ENCODE measurements around the gene HMX1.

Gene HMX1

GRCh38 chr4:8891646-8892555 is 20.3 kb upstream of the HMX1 start:
- no peak for DNase-seq

- no peak for DNase-seq
These were observed 19.6 kb upstream of the HMX1 start for GRCh38 chr4:8891255-8891645.

- DNase-seq: no peak
These were observed 17.2 kb upstream of the HMX1 start for GRCh38 chr4:8888856-8889255.

DNA sequence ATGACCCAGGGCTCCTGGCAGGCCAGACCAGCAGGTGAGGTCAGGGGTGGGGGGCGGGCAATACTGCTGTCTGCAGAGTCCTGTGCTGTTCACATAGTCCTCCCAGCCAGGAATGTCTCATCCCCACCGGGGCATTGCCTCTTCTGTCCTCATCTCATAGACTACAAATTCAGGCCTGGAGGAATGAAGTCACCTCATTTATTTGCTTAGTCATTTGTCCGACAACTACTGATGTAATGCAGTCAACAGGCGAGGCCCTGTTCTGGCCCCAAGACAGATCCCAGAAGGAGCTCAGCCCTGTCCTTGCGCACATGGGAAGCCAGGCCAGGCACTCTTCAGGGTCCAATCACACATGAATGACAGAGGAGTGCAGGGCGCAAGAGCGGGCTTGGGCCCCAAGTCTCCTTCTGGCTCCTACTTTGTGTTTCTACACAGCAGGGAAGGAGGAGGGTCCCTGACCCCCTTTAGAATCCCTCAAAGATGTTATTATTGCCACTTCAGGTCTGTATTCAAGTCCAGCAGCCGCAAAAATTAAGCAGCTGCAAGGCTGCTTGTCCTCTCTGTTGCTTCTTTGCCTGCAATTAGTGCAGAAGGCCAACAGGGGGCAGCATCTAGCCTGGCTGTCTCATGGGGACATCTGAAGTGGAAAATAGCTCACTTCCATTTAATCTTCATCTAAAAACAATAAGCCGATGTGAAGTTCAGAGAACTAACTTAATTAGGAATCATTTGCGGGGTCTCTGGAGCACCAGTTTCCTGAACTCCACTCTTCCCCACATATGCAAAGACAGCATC is 15.2 kb upstream of the HMX1 start:
- no peak for DNase-seq

- no peak for DNase-seq
These were observed 10.6 kb upstream of the HMX1 start for GRCh38 chr4:8882239-8882638.

DNA sequence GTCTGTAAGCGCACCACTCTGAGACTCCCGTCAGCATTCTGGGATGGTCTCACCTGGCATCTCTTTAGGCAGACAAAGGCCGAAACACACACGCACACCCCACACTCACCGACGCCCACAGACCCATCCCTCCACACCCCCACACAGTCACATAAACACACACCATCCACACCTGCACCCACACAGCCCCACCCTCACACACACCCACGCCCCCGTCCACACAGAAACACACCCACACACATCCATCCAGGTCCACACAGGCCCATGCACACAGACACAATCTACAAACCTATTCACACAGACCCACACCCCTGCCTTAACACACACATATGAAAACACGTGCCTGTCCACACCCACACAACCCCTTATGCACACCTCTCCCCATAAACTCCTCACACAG is 9.2 kb upstream of the HMX1 start:
- DNase-seq: no peak

DNA sequence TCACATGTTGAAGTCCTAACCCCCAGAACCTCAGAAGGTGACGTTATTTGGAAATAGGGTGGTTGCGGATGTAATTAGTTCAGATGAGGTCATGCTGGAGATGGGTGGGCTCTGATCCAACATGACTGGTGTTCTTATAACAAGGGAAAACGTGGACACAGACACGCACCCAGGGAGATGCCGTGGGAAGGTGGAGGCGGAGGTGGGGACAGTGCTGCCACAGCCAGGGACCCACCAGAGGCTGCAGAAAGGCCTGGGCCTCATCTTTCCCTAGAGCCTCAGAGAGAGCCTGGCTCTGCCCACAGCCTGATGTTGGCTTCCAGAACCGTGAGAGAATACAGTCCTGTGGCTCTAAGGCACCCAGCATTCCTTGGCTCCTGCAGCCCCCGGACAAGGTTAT is 7.9 kb upstream of the HMX1 start:
- DNase-seq: no peak

- DNase-seq: no peak
These were observed 6.8 kb upstream of the HMX1 start for GRCh38 chr4:8878421-8878820.

- DNase-seq: no peak
These were observed 6.1 kb upstream of the HMX1 start for GRCh38 chr4:8877780-8878040.

DNA sequence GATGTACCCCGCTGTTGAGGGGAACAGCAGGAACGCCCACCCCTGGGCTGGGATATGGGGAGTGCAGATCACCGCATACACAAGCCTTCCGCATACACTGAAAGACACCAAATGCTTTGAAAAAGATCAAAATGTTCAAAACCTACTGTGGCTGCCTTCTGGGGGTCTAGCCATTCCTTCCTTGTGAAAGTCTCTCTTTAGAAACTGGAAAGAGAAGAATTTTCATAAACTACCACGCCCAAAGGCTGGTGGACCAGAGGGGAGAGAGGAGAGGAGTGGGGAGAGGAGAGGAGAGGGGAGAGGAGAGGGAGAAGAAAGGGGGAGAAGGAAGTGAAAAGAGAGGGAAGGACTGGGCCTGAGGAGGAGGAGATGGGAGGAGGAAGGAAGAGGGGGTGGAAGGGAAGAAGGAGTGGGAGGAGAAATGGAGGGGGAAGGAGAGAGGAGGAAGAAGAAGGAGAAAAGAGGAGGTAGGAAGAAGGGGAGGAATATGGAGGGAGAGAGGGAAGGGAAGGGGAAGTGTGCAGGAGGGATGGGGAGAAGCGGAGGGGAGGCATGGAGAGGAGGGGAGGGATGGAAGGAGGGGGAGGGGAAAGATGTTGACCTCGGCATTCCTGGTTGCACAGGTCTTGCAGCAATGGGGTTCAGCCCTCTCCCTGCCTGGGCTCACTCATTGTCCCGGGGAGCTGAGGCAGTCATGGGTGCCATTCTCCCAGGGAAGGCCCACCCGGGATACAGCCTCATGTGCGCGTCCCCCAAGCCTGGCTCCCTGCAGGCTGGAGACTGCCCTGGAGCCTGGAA is 5.5 kb upstream of the HMX1 start:
- no peak for DNase-seq

GRCh38 chr4:8874896-8875680 is 3.4 kb upstream of the HMX1 start:
- DNase-seq: no peak

DNA sequence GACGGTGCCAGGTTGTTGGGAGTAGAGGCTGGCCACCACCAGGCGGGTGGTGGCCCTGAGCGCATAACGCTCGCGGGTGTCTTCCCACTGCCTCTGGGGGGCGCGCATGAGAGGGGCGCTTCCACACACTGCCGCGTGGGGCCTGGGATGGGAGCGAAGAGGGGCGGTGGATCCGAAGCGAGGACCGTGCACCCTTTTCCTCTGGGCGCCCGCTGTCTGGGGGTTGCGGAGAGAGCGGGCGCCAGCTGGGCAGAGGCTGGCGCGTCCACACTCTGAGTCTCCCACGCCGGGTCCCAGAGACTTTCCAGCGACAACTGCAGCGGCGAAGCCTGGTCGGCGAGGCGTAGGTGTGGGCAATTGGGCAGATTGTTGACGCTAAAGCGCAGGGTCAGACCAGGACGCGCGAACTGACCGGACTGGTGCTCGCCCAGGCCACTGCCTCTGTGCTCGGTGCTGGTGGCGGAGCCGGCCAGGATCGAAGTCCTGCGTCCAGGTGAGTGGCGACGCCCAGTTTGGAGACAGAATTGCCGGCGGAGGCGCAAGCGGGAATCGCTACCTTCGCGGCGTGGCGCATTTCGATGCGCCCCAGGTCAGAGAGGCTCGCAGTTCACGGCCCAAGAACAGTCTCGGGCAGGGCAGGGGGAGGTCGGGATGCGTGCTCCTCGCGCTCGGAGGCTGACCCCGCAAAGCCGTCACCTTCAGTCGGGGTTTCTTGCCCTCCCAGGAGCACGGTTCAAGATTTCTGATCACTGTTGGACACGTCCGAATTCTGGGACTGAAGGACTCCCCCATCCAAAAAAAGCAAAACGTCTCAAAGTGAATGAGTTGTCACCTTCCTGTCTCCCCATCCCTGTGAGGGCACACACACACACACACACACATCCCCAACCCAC is 2.6 kb upstream of the HMX1 start:
- no peak for DNase-seq

GRCh38 chr4:8872402-8873291 is 1.0 kb upstream of the HMX1 start:
- DNase-seq: no peak

GRCh38 chr4:8870647-8871416 is 807 bp downstream of the HMX1 start:
- DNase-seq: no peak

DNA sequence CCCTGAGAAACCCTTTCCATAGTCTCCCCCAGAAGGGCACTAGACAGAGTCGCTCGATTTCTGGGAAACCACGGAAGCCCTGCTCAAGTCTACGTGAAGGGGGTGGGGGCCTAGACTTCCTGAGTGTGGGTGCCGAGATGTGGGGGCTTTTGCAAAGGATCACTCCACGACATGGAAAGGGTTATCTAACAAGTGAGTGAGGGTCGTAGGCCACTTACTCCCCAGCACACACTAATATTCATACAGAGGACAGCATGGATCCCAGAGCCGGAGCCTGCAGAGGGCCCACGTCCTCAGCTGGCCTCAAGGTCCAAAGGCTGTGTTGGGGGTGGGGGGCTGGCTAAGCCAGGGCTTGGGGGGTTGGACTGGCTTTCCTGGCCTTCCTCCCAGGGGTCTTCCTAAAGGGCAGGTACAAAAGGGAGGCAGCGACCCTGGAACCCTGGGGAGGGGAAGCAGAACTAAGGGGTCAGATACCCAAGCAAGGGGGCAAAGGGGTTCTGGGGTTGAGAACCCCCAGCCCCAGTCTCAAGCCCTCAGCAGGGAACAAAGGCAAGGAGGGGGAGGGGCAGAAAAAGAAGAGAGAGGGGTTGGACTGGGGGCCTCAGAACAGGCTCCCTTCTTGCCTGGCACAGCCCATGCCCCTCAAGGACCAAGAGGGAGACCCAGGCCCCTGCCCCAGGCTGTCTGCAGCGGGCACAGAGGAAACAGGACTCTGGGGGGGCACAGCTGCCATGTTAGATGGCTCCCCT is 1.6 kb downstream of the HMX1 start:
- DNase-seq: no peak

DNA sequence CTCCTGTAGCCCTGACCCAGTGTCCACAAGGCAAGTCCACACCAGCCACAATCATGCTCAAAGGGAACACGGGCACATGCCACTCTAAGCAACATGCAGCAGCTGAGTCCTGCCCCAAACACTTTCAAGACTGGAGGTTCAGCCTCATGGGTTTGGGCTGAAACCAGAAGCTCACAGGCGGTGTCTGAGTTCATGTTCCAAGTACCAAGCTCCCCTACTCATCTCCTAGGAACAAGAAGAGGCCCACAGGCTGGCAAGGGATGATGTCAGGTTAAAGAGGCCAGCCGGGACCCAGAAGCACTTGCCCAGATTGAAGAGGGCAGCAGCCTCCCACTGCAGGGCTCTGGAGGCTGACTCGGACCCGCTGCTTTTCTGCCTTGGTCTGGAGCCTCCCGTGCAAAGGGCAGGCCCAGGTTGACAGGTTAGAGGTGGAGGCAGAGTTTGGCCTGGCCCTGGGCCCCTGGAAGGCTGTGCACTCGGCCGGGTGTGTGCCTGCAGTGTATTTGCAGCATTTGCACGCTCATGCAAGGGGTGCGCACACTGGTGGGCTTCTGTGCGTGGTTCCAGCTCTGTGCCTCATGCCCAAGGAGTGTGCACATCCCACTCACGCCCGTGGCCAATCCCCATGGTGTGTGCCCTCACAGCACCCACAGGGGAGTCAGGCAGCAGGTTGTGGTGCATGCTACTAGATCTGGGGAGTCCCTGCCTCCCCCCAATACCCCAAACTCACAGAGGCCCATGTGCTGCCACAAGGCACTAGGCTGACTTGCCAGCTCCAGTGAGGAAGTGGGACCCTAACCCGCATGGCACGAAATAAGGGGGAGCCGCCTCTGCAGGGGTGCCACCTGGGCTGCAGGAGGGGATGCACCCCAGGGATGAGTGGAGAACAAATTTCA is 2.4 kb downstream of the HMX1 start:
- DNase-seq: no peak

- no peak for DNase-seq
These were observed 3.2 kb downstream of the HMX1 start for GRCh38 chr4:8868321-8869001.

All from NCI-H1417 (cell line).